HG02571 (cell line): ENCODE results near the gene RAB8A.
A peak's percentile ranks its signal among the peaks of the same experiment; 100 is the strongest.
"Not testable (repeated sequence)": the region's sequence is repeated elsewhere in the genome, so short reads cannot be mapped to it uniquely, and the experiment has no call there.

Experiments
- ATAC-seq: cut with Tn5 transposase; IDR thresholded peaks from one replicate; pipeline ENCODE4 v1.9.1; 2021; ENCODE audit warnings: mild to moderate bottlenecking, moderate library complexity; ENCODE audit not compliant: unreplicated experiment

The RAB8A gene

DNA sequence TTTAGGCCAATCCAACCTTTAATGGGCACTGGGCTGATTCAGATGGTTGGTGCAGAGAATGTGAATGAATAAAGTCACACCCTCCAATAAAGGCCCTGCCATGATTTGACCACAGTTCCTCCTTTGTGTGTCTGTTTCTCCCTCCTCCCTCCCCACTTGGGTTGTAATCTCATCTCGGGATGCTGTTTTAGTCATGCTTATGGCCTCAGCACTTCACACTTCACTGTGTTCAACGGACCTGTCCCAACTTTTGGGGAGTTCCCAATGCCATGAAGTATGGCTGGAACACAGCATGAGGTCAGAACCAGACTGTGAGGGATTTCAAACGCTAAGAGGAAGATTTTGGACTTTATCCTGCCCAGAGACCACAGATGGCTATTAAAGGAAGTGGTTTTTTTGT, 5.6 kb upstream of the RAB8A start:
- no peak for ATAC-seq

DNA sequence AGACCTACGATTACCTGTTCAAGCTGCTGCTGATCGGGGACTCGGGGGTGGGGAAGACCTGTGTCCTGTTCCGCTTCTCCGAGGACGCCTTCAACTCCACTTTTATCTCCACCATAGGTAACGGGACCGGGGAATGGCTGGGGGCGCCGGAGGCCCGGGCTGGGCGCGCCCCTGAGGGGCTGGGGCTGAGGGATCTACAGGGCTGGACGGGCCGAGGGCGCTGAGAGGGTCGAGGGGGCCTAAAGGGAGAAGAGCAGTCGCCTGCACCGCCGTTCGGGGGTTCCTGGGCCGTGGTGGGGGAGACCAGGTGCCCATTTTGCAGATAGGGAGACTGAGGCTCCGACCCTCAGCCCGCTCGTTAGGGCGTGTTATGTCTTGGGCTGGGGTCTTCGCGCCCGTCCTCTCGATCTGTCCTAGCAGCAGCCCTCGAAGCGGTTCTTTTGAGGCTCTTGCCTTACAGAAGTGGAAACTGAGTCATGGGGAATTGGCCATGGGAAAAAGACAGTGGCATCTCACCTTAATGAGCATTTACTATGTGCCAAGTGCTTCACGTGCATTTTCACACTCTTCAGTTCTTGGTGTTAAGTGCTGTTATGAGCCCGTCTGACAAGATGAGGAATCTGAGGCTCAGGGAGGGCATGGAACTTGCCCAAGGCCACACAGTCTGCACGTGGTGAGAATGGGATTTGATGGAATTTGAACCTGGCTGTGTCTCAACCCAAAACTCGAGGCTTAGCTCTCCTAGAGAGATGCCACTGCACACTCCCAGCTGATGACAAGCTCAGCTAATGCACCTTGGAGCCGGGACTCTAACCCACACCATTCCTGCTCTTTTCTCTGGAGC, 442 bp downstream of the RAB8A start:
- ATAC-seq: no peak

GRCh38 chr19:16112778-16113177, 1.1 kb downstream of the RAB8A start:
- no peak for ATAC-seq

GRCh38 chr19:16113727-16114126, 2.0 kb downstream of the RAB8A start:
- no peak for ATAC-seq

DNA sequence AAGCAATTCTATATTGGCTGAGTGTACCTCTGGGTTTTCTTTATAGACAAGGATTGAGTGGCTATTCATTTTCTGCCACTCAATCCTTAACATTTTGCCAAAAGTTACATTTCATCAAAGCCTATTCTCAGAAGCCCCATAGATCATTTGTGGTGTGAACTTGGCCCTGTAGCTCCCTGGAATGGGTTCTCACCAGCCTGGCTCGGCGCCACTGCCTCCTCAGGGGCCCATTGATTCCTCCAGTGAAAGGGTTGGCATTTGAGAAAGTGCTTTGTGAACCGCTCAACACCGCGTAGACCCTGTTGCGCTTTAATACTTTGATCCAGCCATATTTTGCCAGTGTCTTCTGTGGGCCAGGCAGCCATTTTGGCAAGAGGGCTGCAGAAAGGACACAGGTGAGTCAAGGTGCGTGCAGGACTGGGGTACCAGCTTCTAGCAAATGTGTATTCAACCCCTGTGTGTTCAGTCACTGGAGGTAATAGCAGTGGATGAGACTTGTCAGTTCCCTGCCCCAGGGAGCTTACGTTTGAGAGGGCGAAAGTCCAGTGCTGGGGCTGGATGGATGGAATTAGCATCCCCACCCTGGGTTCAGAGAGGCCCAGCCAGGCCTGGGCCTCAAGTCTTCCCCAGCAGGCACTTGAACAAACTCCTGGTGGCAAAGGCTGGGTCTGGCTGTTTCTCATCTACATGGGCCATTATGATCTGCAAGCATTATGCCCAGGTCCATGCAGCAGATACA, 3.8 kb downstream of the RAB8A start:
- no peak for ATAC-seq

- no peak for ATAC-seq
Measured at GRCh38 chr19:16116067-16116466, 4.4 kb downstream of the RAB8A start.

DNA sequence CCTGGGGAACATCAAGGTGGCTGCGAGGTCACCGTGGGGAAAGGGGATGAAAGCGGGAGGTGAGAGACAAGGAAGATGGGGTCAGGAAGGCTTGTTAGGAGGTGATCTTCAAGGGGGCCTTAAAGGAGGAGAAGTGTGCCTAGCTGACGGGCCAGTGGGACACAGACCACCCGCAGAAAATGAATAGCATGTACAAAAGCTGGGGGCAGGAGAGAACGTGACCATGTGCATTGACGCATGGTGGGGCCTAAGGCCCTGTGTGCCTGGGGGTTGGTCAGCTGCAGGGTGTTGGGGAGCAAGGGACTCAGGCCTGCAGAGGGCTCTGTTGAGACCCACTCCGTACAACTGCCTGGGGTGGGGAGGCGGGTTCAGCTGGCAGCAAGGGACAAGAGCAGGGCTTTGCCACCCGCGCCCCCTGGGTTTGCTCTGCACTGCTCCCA, 5.9 kb downstream of the RAB8A start:
- ATAC-seq: no peak

DNA sequence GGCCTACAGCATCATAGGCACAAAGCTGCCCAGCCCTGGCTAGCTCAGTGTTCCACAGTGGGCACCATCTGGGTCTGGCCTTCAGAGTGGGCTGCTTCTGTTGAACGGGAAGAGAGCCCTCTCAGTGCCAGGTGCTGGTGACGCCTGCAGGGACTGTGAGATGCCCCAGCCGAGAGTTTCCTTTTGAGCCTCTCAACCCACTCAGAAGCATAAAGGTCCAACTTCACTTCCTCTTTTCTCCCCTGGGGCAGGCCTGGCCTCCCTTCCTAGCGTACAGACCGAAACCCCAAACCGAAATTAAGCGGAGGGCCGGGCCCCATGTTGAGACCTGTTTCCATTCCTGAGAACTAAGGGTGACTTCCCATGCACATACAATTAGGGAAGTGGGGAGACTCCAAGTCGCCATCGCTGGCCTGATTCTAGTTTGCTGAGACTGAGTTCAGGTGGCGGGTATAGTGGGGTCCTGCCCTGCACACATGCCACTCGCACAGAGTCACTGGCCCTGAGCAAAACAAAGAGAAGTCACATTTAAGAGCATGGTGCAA, 6.9 kb downstream of the RAB8A start:
- ATAC-seq: peak; percentile 75

DNA sequence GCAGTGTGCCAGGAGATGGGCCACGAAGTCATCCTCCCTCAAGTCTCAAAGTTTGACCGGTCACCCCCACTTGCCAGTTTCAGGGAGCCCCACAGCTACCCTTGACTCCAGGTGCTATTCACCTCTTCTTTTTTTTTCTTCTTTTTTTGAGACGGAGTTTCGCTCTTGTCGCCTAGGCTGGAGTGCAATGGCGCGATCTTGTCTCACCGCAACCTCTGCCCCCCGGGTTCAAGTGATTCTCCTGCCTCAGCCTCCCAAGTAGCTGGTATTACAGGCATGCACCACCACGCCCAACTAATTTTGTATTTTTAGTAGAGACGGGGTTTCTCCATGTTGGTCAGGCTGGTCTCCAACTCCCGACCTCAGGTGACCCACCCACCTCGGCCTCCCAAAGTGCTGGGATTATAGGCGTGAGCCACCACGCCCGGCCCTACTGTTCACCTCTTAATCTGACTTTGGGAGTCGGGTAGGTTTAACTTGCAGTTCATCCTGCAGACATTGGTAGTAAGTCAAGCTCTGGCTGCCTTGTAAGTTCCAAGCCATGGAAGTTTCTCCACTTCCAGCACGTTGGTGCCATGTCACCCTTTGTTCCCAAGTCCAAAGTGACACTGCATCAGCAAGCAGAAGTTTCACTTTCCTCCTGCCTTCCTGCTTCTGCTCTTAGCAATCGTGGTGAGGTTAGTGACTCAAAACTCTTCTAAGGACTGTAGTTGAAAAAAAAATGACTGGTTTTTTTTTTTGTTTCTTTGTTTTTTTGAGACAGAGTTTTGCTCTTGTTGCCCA, 7.6 kb downstream of the RAB8A start:
- ATAC-seq: not testable (repeated sequence)

- ATAC-seq: no peak
Measured at GRCh38 chr19:16121141-16121540, 9.5 kb downstream of the RAB8A start.

DNA sequence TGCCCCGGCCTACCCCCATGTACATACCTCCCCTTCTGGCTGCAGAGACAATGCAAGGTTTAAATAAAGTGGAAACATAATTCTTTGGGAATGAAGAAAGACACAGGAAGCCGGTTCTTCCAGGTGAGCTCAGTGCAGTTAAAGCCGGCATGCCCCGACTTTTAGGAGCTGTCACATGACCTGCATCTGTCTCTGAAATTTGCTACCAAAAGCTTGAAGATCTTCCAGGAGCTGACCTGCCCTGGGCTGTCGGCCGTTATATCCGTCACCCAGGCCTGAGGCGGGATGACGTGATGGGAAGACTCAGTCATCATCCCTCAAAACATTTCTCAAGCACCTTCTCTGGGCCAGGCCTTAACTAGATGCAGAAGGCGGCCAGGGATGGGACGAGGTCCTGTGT, 10.3 kb downstream of the RAB8A start:
- no peak for ATAC-seq

GRCh38 chr19:16124953-16125352, 13.3 kb downstream of the RAB8A start:
- ATAC-seq: no peak

GRCh38 chr19:16125737-16126495, 14.2 kb downstream of the RAB8A start:
- no peak for ATAC-seq

GRCh38 chr19:16127080-16127479, 15.4 kb downstream of the RAB8A start:
- ATAC-seq: no peak

DNA sequence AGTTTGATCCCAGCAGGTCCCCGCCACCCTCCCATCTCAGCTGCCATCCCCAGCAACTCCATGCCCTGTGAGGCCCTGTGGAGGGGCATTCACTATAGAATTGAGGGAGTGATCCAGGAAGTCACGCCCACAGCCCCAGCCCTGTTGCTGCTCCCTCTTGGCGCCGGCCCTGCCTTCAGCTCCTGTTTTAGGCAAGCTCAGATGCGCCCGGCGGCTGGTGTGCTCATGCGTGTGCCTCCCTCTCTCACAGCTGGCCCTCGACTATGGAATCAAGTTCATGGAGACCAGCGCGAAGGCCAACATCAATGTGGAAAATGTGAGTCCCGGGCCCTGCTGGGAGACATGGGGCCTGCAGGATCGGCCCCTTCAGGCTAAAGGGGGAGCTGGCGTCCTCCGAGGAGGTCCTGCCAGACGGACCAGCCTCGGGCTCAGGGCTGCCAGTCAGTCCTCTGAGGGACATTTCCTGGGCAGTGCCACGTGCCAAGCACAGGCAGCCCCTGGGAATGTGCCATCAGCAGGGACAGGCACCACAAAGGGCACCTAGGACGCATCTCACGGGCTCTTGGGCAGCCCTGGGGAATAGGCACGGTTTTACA, 16.2 kb downstream of the RAB8A start:
- ATAC-seq: no peak

DNA sequence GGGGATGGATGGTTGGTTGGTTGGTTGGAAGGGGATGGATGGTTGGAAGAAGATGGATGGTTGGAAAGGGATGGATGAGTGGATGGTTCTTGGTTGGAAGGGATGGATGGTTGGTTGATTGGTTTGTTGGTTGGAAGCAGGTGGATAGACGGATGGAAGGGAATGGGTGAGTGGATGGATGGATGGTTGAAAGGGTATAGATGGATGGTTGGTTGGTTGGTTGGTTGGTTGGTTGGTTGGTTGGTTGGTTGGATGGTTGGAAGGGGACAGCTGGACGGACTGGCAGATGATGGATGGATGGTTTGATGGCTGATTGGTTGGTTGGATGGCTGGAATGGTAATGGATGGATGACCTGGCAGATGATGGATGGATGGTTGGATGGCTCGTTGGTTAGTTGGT, 20.0 kb downstream of the RAB8A start:
- ATAC-seq: no peak

DNA sequence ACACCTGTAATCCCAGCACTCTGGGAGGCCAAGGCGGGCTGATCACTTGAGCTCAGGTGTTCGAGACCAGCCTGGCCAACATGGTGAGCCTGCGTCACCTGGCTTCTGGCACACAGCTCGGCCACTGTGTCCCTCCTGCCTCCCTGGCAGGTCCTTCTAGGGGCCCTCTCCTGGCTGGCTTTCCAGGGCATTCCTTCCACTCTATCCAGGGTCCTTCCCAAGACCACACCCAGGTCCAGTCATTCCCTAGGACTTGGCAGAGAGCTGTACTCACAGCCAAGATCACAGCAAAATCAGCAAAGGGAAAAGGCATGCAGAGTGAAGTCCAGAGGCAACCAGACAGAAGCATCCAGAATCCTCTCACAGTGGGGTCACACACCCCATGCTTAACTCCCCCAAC, 22.1 kb downstream of the RAB8A start:
- no peak for ATAC-seq

- no peak for ATAC-seq
Measured at GRCh38 chr19:16134510-16134909, 22.8 kb downstream of the RAB8A start.

DNA sequence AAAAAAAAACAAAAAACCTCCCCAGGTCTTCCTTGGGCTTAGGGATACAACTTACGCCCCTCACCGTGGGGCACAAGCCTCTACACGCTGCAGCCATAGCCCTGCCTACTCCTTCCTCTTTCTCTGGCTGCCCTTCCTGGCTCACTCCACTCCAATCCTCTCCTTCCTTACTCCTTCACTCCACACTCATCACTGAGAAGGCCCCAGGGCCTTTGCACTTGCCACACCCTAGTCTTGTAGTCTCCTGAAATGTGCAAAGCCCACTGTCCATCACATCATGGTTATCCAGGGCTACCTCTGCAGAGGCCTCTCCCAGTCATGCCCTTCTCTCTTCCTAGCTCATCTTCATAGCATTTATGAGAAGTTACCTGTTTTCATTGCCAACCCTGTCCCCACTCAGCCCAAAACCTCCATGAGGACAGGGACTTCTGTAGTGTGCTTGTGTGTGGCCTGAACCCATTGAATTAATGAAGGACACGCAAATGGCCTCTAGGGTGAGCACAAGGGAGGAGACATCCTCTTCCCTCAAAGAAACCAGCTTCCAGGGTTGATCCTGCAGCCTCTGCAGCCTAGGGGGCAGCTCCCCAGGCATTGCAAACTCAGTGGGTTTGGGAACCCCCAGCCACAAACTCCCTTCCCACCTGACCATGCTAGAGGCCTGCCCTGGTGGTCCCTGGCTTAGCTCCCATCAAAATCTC, 23.9 kb downstream of the RAB8A start:
- no peak for ATAC-seq
